ENCODE results near the gene PHF2. TPM values are rescaled to one million over a fixed set of nuclear protein-coding genes. Genes with fewer than 3 reads are reported as not detected.

PHF2 gene
- polyA plus RNA-seq, 3 donors: 0.40 to 16.0 (median 0.97) TPM

GRCh38 chr9:93585259-93585658 lies 8.9 kb downstream of the PHF2 start:
- Mint-ChIP-seq H3K27me3 (ENCODE audit: low read depth in 3 of 3) (no peaks in the 10 kb centered on the region), H3K9me3 (peaks cover 0 to 10% (median 6%) of the 10 kb centered on the region in 7 donors), H3K4me3 (no peak overlapping the region), H3K4me1 (peaks cover 32% of the 10 kb centered on the region), H3K36me3 (peaks cover 12 to 15% of the 10 kb centered on the region in 2 donors), H3K27ac (no peak overlapping the region)
- H2AFZ ChIP-seq (ENCODE audit: insufficient read depth, low read depth, low read length, poor library complexity, severe bottlenecking): no peak overlapping the region
- WGBS (ENCODE audit: insufficient coverage): 93% methylated on average over 3 of the region's 4 CpGs
- H3K9me3 ChIP-seq (replicated peaks in 1 of 2; ENCODE audit: control insufficient read depth in 1 of 2, insufficient read depth in 1 of 2, low read length in 2 of 2): peaks cover 0 to 3% of the 10 kb centered on the region in 2 donors
- H3K9ac ChIP-seq (ENCODE audit: insufficient read depth, low read length, poor library complexity, severe bottlenecking): no peak overlapping the region
- peaks cover 97% of the 10 kb centered on the region for H3K79me2 ChIP-seq (ENCODE audit: insufficient read depth, low read length)
- H3K27ac ChIP-seq (ENCODE audit: low read depth in 1 of 2, low read length in 2 of 2): no peak overlapping the region
- H3K4me1 ChIP-seq (ENCODE audit: control insufficient read depth in 1 of 2, insufficient read depth in 2 of 2, low read length in 2 of 2): no peaks in the 10 kb centered on the region
- TF ChIP-seq, protein P1, sequence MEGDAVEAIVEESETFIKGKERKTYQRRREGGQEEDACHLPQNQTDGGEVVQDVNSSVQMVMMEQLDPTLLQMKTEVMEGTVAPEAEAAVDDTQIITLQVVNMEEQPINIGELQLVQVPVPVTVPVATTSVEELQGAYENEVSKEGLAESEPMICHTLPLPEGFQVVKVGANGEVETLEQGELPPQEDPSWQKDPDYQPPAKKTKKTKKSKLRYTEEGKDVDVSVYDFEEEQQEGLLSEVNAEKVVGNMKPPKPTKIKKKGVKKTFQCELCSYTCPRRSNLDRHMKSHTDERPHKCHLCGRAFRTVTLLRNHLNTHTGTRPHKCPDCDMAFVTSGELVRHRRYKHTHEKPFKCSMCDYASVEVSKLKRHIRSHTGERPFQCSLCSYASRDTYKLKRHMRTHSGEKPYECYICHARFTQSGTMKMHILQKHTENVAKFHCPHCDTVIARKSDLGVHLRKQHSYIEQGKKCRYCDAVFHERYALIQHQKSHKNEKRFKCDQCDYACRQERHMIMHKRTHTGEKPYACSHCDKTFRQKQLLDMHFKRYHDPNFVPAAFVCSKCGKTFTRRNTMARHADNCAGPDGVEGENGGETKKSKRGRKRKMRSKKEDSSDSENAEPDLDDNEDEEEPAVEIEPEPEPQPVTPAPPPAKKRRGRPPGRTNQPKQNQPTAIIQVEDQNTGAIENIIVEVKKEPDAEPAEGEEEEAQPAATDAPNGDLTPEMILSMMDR (IDR thresholded peaks at IDR 0.05): no peak
- no peak overlapping the region for H3K4me2 ChIP-seq (replicated peaks; ENCODE audit: extremely low read depth, low read length, poor library complexity, severe bottlenecking)
- DNase-seq: no peak
- no peak overlapping the region for H3K4me3 ChIP-seq (replicated peaks in 1 of 3; ENCODE audit: low read depth in 2 of 3, low read length in 3 of 3)
- no peaks in the 10 kb centered on the region for H3K27me3 ChIP-seq (ENCODE audit: control insufficient read depth in 2 of 2, insufficient read depth in 2 of 2, low read length in 2 of 2)
- H3K36me3 ChIP-seq (replicated peaks in 1 of 2; ENCODE audit: control insufficient read depth in 1 of 2, insufficient read depth in 2 of 2, low read length in 2 of 2): no peaks in the 10 kb centered on the region
- peaks cover 100% of the 10 kb centered on the region for H4K20me1 ChIP-seq (ENCODE audit: insufficient read depth, low read length)
- intact Hi-C loops (cut with micrococcal nuclease): no loop called here

- Mint-ChIP-seq H3K4me1 (peaks cover 29% of the 10 kb centered on the region), H3K27ac (peak overlapping the region in 1 of 7 donors; percentile 44)
- H3K4me1 ChIP-seq (ENCODE audit: control insufficient read depth in 1 of 2, insufficient read depth in 2 of 2, low read length in 2 of 2): no peaks in the 10 kb centered on the region
These were observed 9.3 kb downstream of the PHF2 start for GRCh38 chr9:93585695-93586094.

More at GRCh38 chr9:93585695-93586094, 9.3 kb downstream of the PHF2 start:
- Histone ChIP-seq H3K27me3 (ENCODE audit: control insufficient read depth in 2 of 2, insufficient read depth in 2 of 2, low read length in 2 of 2) (no peaks in the 10 kb centered on the region), H4K20me1 (ENCODE audit: insufficient read depth, low read length) (peaks cover 100% of the 10 kb centered on the region), H3K9me3 (replicated peaks in 1 of 2; ENCODE audit: control insufficient read depth in 1 of 2, insufficient read depth in 1 of 2, low read length in 2 of 2) (peaks cover 0 to 3% of the 10 kb centered on the region in 2 donors), H3K4me3 (replicated peaks in 1 of 3; ENCODE audit: low read depth in 2 of 3, low read length in 3 of 3) (no peak overlapping the region), H3K9ac (ENCODE audit: insufficient read depth, low read length, poor library complexity, severe bottlenecking) (no peak overlapping the region), H3K4me2 (replicated peaks; ENCODE audit: extremely low read depth, low read length, poor library complexity, severe bottlenecking) (no peak overlapping the region), H3K36me3 (replicated peaks in 1 of 2; ENCODE audit: control insufficient read depth in 1 of 2, insufficient read depth in 2 of 2, low read length in 2 of 2) (no peaks in the 10 kb centered on the region), H3K79me2 (ENCODE audit: insufficient read depth, low read length) (peaks cover 97% of the 10 kb centered on the region), H3K27ac (ENCODE audit: low read depth in 1 of 2, low read length in 2 of 2) (no peak overlapping the region), H2AFZ (ENCODE audit: insufficient read depth, low read depth, low read length, poor library complexity, severe bottlenecking) (no peak overlapping the region)
- 100% methylated on average over 2 of the region's 4 CpGs for WGBS (ENCODE audit: insufficient coverage)
- TF ChIP-seq, protein P1 (IDR thresholded peaks at IDR 0.05): no peak
- Mint-ChIP-seq H3K36me3 (peaks cover 12 to 19% of the 10 kb centered on the region in 2 donors), H3K27me3 (ENCODE audit: low read depth in 3 of 3) (no peaks in the 10 kb centered on the region), H3K4me3 (no peak overlapping the region), H3K9me3 (peaks cover 0 to 10% (median 6%) of the 10 kb centered on the region in 7 donors)
- intact Hi-C loops (cut with micrococcal nuclease): no loop called here
- DNase-seq: no peak

Measured in CD14-positive monocyte (primary cell).